NCI-H1105 (cell line): ENCODE data around the gene FHIT.
"Not testable (repeated sequence)": the region's sequence is repeated elsewhere in the genome, so short reads cannot be mapped to it uniquely, and the experiment has no call there.

Experiments
- DNase-seq: peaks from one replicate; lab custom pipeline; 2025; lab: John Stamatoyannopoulos, UW

FHIT gene

DNA sequence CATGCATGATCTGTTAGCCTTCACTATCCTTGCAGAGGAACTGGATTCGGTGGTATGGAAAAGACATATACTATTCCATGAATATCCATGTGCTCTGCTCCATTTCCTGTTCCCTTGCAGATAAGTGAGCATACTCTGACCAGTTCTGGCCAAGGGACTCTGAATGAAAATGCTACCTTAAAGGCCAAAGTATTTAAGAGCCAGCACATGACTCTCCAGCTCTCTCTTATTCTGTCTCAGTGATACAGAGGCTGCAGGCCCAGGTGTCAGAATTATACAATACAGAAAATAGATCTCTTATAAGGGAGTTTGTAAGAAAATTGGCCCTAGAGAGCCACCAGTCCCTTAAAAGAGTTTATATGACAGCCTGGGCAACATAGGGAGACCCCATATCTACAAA lies 1421.7 kb downstream of the FHIT start:
- no peak for DNase-seq

GRCh38 chr3:59824876-59825275 lies 1426.4 kb downstream of the FHIT start:
- DNase-seq = no peak

- no peak for DNase-seq
These were observed 1430.0 kb downstream of the FHIT start for GRCh38 chr3:59821274-59821673.

DNA sequence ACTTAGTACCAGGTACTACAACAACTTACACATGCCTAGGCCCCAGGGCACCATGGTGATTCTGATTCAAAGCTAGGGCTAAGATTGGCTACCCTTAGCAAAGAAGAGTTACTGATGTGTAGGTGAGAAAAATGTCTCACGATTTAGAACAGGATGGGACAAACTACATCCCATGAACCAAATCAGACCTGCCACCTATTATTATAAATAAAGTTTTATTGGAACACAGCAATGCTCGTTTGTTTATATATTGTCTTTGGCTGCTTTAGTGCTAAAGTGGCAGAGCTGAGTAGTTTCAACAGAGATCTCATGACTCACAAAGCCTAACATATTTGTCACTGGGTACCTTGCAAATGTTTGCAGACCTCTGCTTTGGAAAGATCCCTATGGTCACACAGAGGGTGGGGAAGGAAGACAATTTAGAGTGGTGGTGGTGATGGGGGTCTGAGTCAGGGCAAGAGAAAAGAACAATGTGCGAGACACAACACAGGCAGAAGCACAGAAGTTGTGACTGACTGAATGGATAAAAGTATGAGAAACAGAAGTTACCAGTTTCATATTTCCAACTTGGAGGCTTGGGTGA lies 1430.8 kb downstream of the FHIT start:
- no peak for DNase-seq

DNA sequence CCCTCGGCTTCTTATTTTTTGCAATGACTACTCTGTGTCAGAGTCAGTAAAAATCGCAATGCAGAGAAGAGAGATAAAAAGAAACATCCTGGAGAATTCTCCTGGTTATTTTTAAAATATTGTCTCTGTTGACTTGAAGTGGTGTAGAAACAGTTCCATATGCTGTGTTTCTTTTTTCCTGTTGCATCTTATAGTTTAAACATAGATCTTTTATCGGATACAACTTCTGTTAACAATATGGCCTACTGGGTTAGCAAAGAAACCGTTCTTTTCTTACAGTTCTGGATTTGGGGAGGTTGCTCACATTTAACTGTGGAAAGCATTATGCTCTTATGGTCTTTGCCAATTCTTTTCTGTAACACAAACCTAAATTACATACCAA lies 1432.3 kb downstream of the FHIT start:
- no peak for DNase-seq

GRCh38 chr3:59818033-59818918 lies 1433.0 kb downstream of the FHIT start:
- no peak for DNase-seq

GRCh38 chr3:59817511-59817910 lies 1433.7 kb downstream of the FHIT start:
- DNase-seq = no peak

DNA sequence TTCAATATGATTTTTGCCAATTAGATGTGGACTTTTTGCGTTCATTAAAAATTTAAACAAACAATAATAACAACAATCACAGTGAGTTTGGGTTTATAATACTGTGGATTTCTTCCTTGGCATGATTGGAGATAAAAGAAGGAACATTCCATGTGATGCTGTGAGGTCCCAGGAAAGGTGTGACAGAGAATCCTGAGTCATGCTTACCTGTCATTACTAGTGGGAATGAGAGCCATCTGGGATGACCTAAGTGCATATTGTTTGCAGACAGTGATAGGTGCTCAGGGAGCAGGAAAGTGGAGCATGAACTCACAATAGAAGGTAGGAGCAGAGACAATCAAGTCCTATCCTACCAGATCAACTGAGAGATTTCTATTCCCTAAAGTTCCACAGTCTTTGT lies 1434.9 kb downstream of the FHIT start:
- DNase-seq = no peak

GRCh38 chr3:59813148-59813538 lies 1438.1 kb downstream of the FHIT start:
- no peak for DNase-seq

GRCh38 chr3:59812237-59813147 lies 1438.8 kb downstream of the FHIT start:
- DNase-seq = no peak

DNA sequence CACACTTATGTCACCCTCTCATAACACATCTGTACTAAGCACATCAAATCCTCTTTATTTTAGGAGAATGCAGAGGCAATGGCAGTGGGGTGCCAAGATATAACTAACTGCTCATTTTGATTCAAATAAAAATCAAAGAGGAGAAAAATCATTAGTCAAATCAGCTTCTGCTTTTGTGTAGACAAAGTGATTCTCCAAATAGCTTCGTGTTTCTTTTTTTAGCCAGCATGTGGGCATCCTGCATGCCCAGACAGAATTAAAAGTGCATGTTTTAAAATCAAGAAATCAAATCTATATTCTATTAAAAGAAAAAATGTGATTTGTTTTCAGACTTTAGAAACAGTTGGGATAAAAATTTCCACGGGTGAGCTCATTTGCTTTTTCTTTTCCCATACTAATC lies 1440.1 kb downstream of the FHIT start:
- no peak for DNase-seq

- peak; percentile 6 for DNase-seq
These were observed 1440.6 kb downstream of the FHIT start for GRCh38 chr3:59810606-59811005.

- DNase-seq = no peak
These were observed 1441.4 kb downstream of the FHIT start for GRCh38 chr3:59809710-59810444.

- no peak for DNase-seq
These were observed 1442.2 kb downstream of the FHIT start for GRCh38 chr3:59809016-59809415.

- no peak for DNase-seq
These were observed 1442.8 kb downstream of the FHIT start for GRCh38 chr3:59808446-59808845.

DNA sequence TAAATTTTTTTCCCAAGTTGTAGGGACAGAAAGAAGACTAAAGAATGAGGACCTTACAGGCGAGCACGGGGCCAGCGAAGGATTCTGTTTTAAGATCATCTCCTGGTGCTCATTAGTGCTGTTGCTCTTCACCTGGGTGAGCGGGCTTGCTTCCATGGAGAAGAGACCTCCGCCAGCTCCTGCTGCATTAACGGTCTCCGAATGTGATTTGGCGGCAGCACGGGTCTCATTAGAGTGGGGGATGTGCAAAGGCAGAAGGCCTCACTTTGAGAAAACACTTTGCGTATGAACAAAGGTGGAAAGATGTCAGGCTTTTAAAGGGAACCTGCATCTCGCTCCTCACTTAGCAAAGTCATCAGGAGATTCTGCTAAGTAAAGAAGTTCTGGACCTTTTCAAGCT lies 1448.0 kb downstream of the FHIT start:
- no peak for DNase-seq

- DNase-seq = not testable (repeated sequence)
These were observed 1448.8 kb downstream of the FHIT start for GRCh38 chr3:59802453-59802852.

DNA sequence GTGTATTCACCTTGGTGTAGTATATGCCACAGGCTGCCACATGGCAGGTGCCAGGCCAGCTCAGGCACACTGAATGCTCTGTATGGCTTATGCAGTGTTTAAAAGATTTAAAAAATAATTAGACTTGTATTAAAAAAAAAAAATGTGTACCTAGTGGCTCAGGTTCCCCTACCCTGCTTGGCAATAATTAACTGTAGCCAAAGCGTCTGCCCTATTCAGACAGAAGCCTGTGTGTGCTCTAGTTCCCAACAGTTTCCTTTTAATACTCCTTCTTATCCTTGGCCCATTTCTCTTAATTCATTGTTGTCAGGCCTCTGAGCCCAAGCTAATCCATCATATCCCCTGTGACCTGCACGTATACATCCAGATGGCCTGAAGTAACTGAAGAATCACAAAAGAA lies 1449.2 kb downstream of the FHIT start:
- peak; percentile 1 for DNase-seq

DNA sequence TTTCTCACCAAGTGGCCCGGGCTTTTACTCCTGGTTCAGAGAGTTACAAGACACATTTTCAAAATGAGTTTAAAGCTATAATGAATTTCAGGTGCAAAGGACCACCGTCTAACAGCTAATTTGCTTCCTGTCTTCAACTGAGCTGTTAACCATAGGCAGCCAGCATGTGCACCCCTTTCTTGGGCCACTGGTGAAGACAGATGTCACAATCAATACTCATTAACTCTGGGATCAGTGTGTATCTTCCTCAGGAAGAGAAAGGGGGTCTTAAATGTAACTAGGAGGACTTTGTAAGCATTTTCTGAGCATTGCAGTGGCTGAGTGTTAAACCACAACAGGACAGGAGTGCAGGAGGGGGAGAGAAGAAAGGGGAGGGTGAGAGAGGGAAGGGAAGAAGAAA lies 1450.8 kb downstream of the FHIT start:
- DNase-seq = no peak

DNA sequence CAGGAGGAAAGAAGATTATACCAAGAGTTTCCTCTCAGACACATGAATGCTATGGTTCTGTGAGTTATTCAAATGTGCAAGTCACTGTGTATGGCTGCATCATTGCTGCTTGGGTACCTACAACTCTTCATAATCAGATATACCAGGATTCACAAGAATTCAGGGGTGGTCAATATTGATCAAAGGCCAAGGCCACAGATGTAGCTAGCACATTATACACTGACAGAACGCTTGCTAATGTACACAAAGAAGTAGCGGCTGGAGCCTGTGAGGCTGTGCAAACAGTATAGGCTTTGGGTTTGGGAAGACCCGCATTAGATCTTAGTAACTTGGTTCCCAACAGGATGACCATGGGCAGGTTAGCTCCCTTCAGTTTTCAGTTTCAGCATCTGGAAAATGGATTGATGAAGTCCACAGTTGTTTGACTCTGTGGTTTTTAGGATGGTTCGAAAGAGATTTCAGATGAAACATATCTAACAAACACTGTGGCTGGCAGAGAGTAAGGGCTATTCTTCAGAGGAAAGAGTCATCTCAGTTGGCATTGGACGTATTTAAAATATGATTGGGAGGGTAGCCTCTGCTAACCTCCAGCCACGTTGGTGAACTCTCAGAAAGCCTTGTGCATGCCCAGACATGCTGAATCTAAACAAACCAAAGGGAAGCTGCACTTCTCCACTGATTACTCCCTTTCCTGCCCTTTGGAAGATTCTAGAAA lies 1452.7 kb downstream of the FHIT start:
- DNase-seq = no peak

GRCh38 chr3:59797533-59797932 lies 1453.7 kb downstream of the FHIT start:
- DNase-seq = no peak
